Hematopoietic multipotent progenitor cell treated with erythropoietin and hydrocortisone succinate and interleukin-3 and kit ligand, for 4 days (in vitro differentiated cells): ENCODE data around the gene ARSB.
"Not testable (repeated sequence)": the region's sequence is repeated elsewhere in the genome, so short reads cannot be mapped to it uniquely, and the experiment has no call there.

Source experiments
- DNase-seq: peaks from one replicate; pipeline ENCODE4 v3.0.0-alpha.2; 2015

ARSB gene

GRCh38 chr5:78896132-78896531 is 89.0 kb downstream of the ARSB start:
- no peak for DNase-seq

DNA sequence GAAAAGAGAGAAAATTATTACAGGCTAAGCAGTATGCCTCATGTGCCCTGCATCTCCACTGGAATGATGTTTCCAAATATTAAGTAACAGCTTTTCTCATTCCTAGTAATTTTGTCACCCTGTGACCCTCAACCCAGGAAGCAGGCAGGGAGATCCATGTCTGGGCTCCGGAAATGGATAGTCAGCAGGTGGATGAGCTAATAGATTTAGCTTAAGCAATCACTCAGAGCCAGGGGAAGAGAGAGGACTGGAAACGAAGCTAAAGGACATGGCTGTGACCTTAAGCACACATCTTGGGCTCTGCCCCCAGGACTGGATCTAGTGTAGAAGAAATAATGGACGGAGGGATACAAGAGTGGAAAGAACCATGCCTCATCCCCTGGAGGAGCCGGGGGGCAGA is 89.5 kb downstream of the ARSB start:
- no peak for DNase-seq

DNA sequence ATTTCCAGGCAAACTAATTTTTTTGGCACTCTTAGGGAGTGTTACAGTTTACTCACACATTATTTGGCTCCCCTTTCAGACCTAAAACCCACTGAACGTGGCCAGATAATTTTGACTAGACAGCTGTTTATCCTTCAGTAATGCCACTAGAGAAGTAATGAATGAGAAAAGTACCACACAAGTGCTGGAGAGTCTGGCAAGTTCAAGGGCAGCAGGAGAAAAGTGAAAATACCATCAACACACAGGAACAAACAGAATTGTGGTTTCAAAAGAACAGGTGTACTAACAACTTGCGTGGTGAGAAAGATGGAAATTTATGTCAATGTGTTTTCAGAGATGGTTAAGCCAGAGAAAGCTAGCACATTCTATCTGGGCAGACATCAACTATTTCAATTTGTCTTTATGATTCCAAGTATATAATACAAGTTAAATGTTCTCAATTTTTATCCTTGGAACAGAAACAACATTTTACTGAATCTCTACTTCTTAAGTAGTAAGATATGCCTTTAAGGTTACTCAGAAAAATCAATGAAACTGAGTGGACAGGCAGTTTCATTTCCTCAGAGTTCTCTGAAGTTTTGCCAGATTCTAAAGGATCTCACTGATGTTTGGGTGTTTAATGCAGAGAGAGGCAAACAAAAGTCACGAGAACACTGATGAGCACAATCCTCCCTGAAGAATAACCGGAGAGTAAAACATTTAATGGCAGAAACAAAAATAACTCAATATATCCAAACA is 91.0 kb downstream of the ARSB start:
- DNase-seq: no peak

GRCh38 chr5:78890667-78891379 is 94.3 kb downstream of the ARSB start:
- DNase-seq: no peak

DNA sequence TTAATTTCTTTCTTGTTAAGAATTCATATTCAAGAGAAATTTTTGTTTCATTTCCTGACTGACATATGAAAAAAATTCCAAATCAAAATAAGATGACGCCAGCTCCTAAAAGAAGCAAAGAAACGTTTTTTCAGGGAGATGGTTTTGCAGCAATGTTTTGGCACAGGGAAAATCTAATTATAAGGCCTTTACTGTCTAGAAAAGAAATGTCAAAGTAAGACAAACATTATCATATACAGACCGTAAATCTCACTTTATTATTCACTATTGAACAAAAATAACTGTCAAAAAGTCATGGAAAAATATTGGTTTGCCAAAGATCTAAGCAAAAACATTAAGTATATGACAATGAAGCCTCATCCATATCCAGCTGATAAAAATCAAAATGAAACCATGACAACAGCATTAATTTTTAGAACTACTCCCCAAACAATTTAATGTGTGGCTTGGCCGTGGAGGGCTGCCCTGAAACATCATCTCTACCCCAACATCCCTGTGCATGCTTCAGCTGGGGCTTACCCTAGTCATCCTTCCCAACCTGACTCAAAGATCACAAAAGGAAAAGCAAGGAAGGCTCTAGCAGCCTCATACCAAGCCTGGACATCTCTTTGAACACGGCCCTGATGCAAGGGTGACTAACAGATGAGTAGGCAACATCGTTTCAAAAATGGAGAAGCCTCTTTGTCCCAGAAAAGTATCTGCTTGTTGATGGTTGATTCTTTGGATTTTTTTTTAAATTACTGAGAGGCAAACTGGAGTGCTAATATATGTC is 95.6 kb downstream of the ARSB start:
- DNase-seq: no peak

GRCh38 chr5:78888580-78889368 is 96.3 kb downstream of the ARSB start:
- peak; percentile 22 for DNase-seq

- DNase-seq: peak; percentile 44
These were observed 97.6 kb downstream of the ARSB start for GRCh38 chr5:78887384-78888118.

DNA sequence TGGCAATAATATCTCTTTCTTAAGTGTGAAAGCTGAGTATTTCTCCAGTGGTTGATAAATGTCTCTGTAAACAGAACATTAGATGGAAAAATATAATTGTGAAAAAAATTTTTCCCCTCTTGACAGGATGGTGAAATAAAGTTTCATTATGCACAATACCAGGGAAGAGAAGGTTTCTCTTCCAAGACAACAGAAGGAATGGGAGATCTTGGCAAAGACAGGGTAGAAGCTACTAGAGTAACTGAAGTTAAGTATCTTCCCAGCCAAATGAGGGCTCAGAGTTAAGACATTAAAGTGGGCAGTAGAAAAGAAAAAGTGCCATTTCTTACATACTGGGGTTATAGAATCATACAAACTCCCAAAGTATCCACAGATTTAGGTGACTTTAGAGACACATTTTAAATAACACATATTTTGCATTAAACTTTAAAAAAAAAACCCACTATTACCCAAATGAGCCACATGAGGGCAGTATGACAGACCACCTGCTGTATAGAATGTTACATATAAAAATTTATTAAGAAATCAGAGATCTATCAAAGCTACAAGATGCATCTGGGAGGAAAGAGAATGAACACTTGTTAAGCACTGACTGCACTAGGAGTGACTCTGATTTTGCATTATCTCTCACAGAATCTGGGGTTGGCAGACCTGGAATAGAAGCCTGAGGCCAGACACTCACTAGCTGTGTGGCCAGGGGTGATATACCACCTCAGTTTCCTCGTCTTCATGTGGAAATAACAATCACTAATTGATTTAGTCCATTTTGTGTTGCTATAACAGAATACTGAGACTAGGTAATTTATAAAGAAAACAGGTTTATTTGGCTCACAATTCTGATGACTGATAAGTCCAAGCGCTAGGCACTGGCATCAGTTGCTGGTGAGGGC is 98.5 kb downstream of the ARSB start:
- DNase-seq: peak; percentile 49

- DNase-seq: no peak
These were observed 103.2 kb downstream of the ARSB start for GRCh38 chr5:78881884-78882283.

DNA sequence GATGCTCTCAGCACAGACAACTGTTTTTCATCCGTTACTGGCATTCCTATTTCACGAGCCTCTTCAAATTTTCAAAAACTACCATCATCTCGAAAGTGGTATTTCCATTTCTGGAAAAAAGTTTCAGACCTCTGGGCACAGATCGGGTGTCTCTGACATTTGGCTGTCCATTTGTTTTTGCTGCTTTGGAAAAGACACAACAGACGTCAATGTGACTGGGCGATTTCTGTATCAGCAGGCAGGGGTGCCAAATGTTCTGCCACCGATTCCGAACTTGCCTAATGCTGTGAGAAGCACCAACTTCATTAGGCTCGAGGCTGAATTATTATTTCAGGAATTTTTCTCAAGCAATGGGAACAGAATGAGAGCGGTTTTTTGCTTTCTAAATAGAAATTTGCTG is 105.6 kb downstream of the ARSB start:
- DNase-seq: no peak

DNA sequence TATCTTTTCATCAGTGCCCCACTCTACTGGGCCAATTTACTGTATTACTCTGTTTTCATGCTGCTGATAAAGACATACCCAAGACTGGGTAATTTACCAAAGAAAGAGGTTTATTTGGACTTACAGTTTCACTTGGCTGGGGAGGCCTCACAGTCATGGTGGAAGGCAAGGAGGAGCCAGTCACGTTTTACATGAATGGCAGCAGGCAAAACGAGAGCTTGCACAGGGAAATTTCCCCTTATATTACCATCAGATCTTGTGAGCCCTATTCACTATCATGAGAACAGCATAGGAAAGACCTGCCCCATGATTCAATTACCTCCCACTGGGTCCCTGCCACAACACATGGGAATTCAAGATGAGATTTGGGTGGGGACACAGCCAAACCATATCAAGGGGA is 119.0 kb downstream of the ARSB start:
- not testable (repeated sequence) for DNase-seq

GRCh38 chr5:78858364-78858763 is 126.7 kb downstream of the ARSB start:
- DNase-seq: no peak

DNA sequence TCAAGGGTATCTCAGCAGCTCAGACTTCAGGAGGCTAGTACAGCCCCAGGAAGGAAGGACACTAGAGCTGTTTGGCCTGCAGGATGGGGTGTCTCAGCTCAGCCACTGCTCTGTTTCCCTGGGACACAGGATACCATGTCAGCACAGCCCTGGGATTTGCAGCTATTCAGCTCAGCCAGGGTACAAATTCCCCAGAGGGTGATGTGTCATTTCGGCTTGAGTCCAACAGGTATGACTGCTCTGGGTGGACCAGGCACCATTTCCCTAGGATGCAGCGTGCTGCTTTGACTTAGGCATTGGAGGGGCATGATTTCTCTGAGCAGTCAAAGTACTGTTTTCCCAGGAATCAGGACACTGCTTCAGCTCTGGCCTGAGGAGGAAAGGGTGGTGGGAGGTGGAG is 130.1 kb downstream of the ARSB start:
- no peak for DNase-seq

GRCh38 chr5:78851891-78852290 is 133.2 kb downstream of the ARSB start:
- DNase-seq: not testable (repeated sequence)

- peak; percentile 7 for DNase-seq
These were observed 139.6 kb downstream of the ARSB start for GRCh38 chr5:78845470-78845869.

DNA sequence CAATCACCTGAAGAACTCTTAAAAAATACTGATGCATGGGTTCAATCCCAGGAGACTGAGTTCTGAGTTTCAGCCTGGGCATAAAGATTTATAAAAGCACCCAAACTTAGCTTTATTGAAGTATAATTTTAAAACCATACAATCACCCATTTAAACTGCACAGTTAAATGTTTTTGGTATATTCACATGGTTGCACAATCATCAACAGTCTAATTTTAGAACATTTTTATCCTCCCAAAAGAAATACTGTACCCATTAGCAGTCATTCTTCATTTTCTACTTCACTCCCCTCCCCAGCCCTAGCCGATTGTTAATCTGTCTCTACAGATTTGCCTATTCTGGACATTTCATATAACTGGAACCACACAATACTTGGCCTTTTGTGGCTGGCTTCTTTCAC is 141.7 kb downstream of the ARSB start:
- no peak for DNase-seq

DNA sequence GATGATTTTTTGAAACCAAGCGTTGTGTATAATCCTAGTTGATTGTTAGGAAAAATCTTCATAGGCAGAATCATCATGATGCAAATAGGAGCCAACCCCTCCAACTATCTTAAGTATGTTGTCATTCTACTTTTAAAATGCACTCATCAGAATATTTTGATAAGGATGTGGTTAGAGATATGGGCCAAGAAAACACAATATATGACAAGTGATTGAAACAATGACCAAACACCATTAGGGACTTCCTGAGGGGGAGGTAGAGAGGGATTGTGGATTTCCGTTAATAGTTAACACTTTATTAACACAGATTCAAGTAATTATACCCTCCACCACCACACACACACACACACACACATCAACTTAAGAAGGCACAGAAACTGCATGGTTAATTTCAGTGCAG is 143.3 kb downstream of the ARSB start:
- peak; percentile 24 for DNase-seq

- no peak for DNase-seq
These were observed 146.4 kb downstream of the ARSB start for GRCh38 chr5:78838753-78839152.

DNA sequence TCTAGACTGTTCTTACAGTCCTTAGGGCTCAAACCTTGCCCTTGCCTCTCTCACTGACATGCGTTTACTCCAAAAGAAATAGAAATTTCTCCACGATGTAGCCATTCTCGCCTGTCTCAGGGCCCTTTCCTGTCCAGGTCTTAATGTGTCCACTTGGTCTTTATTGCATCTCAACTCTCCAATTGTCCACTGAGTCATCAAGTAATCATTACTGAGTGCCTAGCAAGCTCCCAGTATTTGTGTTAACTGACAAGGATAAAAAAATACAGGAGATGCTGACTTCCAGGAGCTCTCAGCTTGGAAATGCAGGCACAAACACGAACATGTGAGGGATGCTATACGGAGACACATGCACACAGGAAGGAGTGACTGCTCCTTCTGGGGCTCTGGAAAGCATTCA is 147.3 kb downstream of the ARSB start:
- no peak for DNase-seq

DNA sequence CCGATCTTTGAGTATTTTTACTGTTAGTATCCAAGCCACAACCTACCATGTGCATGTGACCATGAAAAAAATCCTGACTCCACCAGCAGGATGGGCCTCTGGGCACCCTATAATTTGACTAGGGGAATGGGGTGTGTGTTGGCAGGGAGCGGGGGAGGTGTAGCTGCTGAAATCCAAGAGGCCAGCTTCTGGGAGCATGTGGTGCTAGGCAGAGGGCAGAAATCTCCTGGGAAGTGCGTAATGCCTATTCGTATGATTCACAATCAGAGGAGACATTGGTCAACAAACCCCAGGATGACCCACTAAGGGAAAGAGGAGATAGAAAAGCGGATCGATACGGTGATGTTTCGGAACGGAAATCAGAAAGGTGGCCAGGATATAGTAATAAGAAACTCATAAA is 149.9 kb downstream of the ARSB start:
- DNase-seq: no peak

DNA sequence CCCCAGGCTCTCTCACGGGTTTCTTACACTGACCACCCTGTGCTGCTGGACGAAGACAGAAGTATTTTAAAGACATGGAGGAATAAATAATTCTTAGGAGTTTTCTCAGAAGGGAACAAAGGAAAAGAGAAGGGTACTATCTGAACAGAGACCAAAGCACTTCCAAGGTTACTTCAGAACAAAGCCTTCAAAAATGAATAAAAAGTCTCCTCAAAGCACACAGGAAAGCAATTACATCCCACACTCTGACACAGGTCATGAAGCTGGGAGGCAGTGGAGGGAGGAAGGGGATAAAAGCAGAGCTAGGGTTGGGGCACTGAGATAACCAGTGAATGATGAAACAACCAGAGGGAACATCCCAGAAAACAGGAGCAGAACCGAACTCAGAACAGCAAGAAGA is 151.8 kb downstream of the ARSB start:
- DNase-seq: no peak
